GM10248 (cell line): ENCODE results near the gene GFRA3.

Experiments used
- CTCF ChIA-PET: fragments of 300-600 bp; sonication (Branson Sonifier 250); formaldehyde crosslinking; extraction: SDS; loops from one replicate; lab custom pipeline; 2021; ENCODE audit warnings: antibody characterized with exemption; lab: Yijun Ruan, JAX
- POLR2A ChIA-PET: fragments of 350-650 bp; sonication (Branson Sonifier 250); formaldehyde crosslinking; extraction: SDS; loops from one replicate; lab custom pipeline; 2020; ENCODE audit warnings: antibody characterized with exemption; lab: Yijun Ruan, JAX
- DNase-seq: peaks from one replicate; pipeline ENCODE4 v3.0.0; 2012; ENCODE audit errors: extremely low spot score
- CTCF ChIP-seq: IDR thresholded peaks from 2 replicates; pipeline ENCODE4 v1.5.1; 2012; ENCODE audit warnings: mild to moderate bottlenecking, low read depth; ENCODE audit errors: extremely low read depth, missing control alignments, control extremely low read depth

GFRA3 gene

GRCh38 chr5:138230981-138231589 is 43.3 kb downstream of the GFRA3 start:
- DNase-seq: no peak
- CTCF ChIA-PET: interaction anchor here (1.0 to 2.7 kb wide), 3 partner anchors 8 to 22 kb away, joined by 4 to 14 read pairs (median 9); no protein-coding TSS in a partner anchor
- POLR2A ChIA-PET: no interaction called here
- no peak for TF ChIP-seq CTCF

- DNase-seq: no peak
Measured at GRCh38 chr5:138230261-138230660, 44.2 kb downstream of the GFRA3 start.

GRCh38 chr5:138229387-138229786 is 45.0 kb downstream of the GFRA3 start:
- no peak for TF ChIP-seq CTCF
- no peak for DNase-seq
- ChIA-PET POLR2A (no interaction called here), CTCF (interaction anchor here (0.9 kb wide), 1 partner anchor 8 kb away, joined by 3 read pairs; no protein-coding TSS in a partner anchor)

More at GRCh38 chr5:138230261-138230660, 44.2 kb downstream of the GFRA3 start:
- ChIA-PET POLR2A (no interaction called here), CTCF (interaction anchor here (0.9 kb wide), 1 partner anchor 9 kb away, joined by 3 read pairs; no protein-coding TSS in a partner anchor)
- TF ChIP-seq CTCF: no peak

DNA sequence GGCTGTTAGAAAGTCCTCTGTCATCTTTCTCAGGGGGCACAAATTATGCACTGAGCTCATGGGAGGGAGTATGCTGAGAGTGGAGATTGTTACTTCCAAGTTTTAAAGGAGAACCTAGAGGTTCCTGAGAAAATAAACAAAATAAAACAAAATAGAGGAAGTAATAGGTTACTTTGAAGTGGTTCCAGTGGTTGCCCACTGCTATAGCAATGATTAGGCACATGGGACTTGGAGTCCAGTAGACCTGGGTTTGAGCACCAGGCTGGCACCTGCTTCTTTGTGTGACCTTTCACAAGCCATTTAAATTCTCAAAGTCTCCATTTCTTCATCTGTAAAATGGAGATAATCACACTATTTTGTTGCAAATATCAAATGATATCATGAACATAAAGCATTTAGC is 47.5 kb downstream of the GFRA3 start:
- TF ChIP-seq CTCF: no peak
- DNase-seq: no peak
- POLR2A ChIA-PET: no interaction called here
- CTCF ChIA-PET: no interaction called here

- TF ChIP-seq CTCF: no peak
- CTCF ChIA-PET: interaction anchor here (0.8 to 9.8 kb wide), 12 partner anchors 8 to 279 kb away, joined by 3 to 61 read pairs (median 6); partner anchors contain the start of genes CDC23 and KDM3B
- POLR2A ChIA-PET: interaction anchor here (1.6 kb wide), 1 partner anchor 115 kb away, joined by 4 read pairs; no protein-coding TSS in a partner anchor
- no peak for DNase-seq
Measured at GRCh38 chr5:138224712-138225111, 49.7 kb downstream of the GFRA3 start.

GRCh38 chr5:138223532-138223931 is 50.9 kb downstream of the GFRA3 start:
- DNase-seq: no peak
- POLR2A ChIA-PET: interaction anchor here (0.5 to 1.6 kb wide), 2 partner anchors 116 to 177 kb away, joined by 4 to 7 read pairs; no protein-coding TSS in a partner anchor
- CTCF ChIA-PET: interaction anchor here (0.7 to 9.8 kb wide), 20 partner anchors 9 to 303 kb away, joined by 3 to 61 read pairs (median 4); partner anchors contain the start of genes CDC23 and KDM3B
- no peak for TF ChIP-seq CTCF
